A549 treated with CpdA at 1 μM for 4 hours (cell line): ENCODE results near the gene POTEE. TPM values are rescaled to one million over a fixed set of nuclear protein-coding genes. Genes with fewer than 3 reads are reported as not detected.

ENCODE experiments used
- total RNA-seq: library from RNA; stranded (reverse); fragments of 200-300 nt; extraction: Qiagen RNA extraction; gene quantifications from 5 replicates; pipeline ENCODE4 v1.2.3, GENCODE V29; 2022; ENCODE audit warnings: low read depth

POTEE gene
- 0.03 to 0.08 TPM (median 0.06 TPM) in 4 of 5 replicates, not detected in the other for total RNA-seq

DNA sequence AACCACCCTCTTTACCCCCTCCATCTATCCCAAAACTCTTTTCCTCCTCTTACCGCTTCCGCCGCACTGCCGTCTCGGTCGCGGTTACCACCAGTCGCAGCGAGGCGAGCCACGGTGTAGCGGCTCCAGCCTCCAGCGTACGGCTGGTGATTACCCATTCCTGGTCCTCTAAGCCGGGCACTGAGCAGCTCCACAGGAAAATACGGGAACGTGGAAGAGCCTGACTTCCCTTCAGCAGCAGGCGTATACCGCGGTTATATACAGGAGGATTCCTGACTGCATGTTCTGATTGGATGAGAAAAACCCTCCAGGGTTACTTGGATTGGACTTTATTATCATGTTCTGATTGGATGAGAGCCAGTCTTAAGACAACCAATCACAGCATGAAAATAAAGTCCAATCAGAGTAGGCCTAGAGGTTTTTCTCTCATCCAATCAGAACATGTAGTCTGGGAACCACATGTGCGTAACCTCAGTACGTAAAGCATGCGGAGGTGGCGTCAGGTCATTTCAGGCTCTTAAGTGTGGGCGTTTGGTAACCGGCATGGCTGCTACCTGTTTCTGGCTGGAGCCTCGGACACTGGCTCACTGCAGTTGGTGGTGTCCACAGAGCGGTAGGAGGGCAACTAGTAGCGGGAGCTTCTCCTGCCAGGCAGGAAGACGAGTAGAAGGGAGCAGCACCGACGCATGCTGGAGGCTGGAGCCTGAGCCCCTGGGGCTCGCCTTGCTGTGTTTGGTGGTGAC lies at the start of gene POTEE:
Gene POTEE, plus strand, starts transcription at position 507 of the 743 bp plus-strand sequence. CDS start 8,867 bp downstream, outside the sequence.

Other genes starting within 250 kb of the POTEE start
- 79.5 to 93.0 TPM (median 89.0 TPM) in 5 replicates for gene FAM168B, start 116.1 kb upstream of the POTEE start, total RNA-seq
- 68.0 to 94.4 TPM (median 72.1 TPM) in 5 replicates for gene PLEKHB2, start 104.2 kb upstream of the POTEE start, total RNA-seq
- gene RAB6D, start 154.6 kb downstream of the POTEE start, total RNA-seq: 0.01 TPM in 1 of 5 replicates, not detected in the others